NT2/D1 (cell line): ENCODE data around the gene UBN2.
"Not testable (repeated sequence)": the region's sequence is repeated elsewhere in the genome, so short reads cannot be mapped to it uniquely, and the experiment has no call there.

Experiments
- SUZ12 ChIP-seq: IDR thresholded peaks from 2 replicates; pipeline ENCODE4 v1.6.1; 2011; ENCODE audit not compliant: insufficient read length, insufficient read depth; ENCODE audit errors: extremely low read depth
- YY1 ChIP-seq: IDR thresholded peaks from 2 replicates; pipeline ENCODE4 v1.6.1; 2011; ENCODE audit not compliant: insufficient read length, insufficient read depth
- ZNF274 ChIP-seq: IDR thresholded peaks from 2 replicates; pipeline ENCODE4 v1.6.1; 2011; ENCODE audit warnings: mild to moderate bottlenecking, low read depth, low read length

DNA sequence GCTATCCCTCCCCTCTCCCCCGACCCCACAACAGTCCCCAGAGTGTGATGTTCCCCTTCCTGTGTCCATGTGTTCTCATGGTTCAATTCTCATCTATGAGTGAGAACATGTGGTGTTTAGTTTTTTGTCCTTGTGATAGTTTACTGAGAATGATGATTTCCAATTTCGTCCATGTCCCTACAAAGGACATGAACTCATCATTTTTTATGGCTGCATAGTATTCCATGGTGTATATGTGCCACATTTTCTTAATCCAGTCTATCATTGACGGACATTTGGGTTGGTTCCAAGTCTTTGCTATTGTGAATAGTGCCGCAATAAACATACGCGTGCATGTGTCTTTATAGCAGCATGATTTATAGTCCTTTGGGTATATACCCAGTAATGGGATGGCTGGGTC is 17.5 kb upstream of the UBN2 start:
- TF ChIP-seq ZNF274, YY1, SUZ12: not testable (repeated sequence)
